Measurements from ENCODE around the gene TBL1X.

Gene TBL1X

GRCh38 chrX:9642270-9642995 is 177.6 kb downstream of the TBL1X start:
- Histone ChIP-seq H3K9me3 (replicated peaks; ENCODE audit: low read length) (no peaks in the 10 kb centered on the region), H3K4me3 (ENCODE audit: low read length) (no peak overlapping the region), H3K36me3 (ENCODE audit: insufficient read depth, low read length) (no peaks in the 10 kb centered on the region), H3K9ac (ENCODE audit: low read depth, low read length) (no peak overlapping the region), H3K27me3 (ENCODE audit: control insufficient read depth, insufficient read depth, low read length) (no peaks in the 10 kb centered on the region), H3K4me1 (ENCODE audit: control insufficient read depth, insufficient read depth, low read length) (no peaks in the 10 kb centered on the region), H3K4me2 (ENCODE audit: low read length) (no peak overlapping the region)

DNA sequence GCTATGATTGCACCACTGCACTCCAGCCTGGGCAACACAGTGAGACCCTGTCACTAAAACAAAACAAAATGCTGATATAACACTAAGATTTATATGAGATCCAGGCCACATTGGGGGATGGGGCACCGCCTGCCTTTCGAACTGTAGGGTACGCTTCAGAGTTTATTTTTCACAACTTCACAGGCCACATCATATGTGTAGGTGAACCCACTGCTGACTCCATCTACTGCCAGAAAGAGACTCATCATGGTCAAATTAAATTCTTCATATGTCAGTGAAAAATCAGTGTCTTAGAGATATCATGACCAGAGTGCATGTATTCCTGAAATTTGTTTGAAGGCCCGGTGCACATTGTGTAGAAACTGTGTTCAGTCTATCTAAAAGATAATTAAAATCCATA is 178.9 kb downstream of the TBL1X start:
- Histone ChIP-seq H3K9me3 (replicated peaks; ENCODE audit: low read length) (no peaks in the 10 kb centered on the region), H3K4me3 (ENCODE audit: low read length) (no peak overlapping the region), H3K4me2 (ENCODE audit: low read length) (no peak overlapping the region), H3K9ac (ENCODE audit: low read depth, low read length) (no peak overlapping the region), H3K27me3 (ENCODE audit: control insufficient read depth, insufficient read depth, low read length) (no peaks in the 10 kb centered on the region), H3K36me3 (ENCODE audit: insufficient read depth, low read length) (no peaks in the 10 kb centered on the region), H3K4me1 (ENCODE audit: control insufficient read depth, insufficient read depth, low read length) (no peaks in the 10 kb centered on the region)

DNA sequence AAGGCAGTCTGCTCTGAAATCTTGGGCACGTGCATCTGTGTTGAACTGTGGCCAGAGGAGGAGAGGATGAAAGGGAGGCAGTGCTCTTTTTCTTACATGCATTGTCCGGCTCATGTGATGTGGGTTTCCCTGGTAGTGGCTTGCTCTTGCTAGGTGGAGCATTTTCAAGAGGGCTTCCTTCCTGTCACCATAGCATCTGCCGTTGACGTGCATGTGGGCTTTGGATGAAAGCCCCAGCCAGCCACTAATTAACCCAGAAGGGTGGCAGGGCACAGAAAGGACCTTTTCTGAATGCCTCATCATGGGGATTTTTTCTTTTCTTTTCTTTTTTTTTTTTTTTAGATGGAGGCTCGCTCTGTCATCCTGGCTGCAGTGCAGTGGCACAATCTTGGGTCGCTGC is 179.5 kb downstream of the TBL1X start:
- Histone ChIP-seq H3K9me3 (replicated peaks; ENCODE audit: low read length) (no peaks in the 10 kb centered on the region), H3K4me3 (ENCODE audit: low read length) (no peak overlapping the region), H3K9ac (ENCODE audit: low read depth, low read length) (no peak overlapping the region), H3K36me3 (ENCODE audit: insufficient read depth, low read length) (no peaks in the 10 kb centered on the region), H3K4me1 (ENCODE audit: control insufficient read depth, insufficient read depth, low read length) (no peaks in the 10 kb centered on the region), H3K27me3 (ENCODE audit: control insufficient read depth, insufficient read depth, low read length) (no peaks in the 10 kb centered on the region), H3K4me2 (ENCODE audit: low read length) (no peak overlapping the region)

DNA sequence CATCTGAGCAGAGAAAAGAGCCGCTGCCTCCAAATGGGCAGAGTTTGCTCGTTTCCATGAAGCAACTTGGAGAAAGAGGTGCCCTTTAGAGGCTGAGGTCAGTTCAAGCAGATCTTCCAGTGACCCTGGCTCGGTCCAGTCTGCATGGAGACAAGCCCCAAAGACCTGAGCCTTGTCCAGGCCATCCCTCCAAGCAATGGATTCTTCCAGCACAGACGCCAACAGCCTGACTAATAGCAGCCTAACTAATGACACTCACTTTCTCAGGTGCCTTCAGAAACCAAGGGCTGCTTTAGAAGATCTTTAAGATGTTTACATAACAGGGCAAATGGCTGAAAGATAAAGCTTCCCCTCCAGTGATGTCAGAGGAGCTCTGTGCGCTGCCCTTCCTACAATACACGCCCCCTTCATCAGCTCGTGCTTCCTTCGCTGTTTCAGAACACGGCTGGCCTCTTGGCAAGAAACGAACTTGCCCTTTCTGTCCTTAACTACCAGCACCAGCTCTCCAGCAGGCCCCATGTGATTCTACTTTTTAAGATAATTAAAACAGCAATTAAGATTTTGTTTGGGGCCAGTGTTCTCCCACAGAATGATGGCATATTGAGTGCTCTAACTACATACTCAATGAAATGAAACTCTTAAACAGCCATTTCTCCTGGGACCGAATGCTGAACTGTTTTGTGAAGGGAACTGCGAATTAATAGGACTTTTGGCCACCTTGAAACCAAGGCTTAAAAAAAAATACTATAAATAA is 181.8 kb downstream of the TBL1X start:
- Histone ChIP-seq H3K4me2 (ENCODE audit: low read length) (no peak overlapping the region), H3K4me3 (ENCODE audit: low read length) (no peak overlapping the region), H3K9ac (ENCODE audit: low read depth, low read length) (no peak overlapping the region), H3K4me1 (ENCODE audit: control insufficient read depth, insufficient read depth, low read length) (no peaks in the 10 kb centered on the region), H3K27me3 (ENCODE audit: control insufficient read depth, insufficient read depth, low read length) (no peaks in the 10 kb centered on the region), H3K9me3 (replicated peaks; ENCODE audit: low read length) (no peaks in the 10 kb centered on the region), H3K36me3 (ENCODE audit: insufficient read depth, low read length) (no peaks in the 10 kb centered on the region)

DNA sequence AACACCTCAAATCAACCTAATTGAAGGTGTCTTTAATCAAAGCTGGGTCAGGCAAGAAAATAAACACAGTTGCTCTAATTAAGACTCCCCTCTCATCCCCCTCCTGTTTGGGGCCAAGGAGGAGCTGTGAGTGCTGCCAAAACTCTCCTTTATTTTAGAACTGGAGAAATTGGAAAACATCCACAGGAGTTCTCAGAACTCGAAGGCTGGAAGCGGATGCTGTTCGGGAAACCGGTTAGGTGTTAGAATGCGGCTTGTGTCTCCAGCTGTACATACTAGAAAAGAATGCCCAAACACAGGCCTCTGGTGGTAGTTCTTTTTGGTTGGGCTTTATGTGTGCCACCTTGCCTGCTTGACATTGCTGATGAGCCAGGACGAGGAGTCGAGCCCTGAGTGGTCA is 182.6 kb downstream of the TBL1X start:
- H3K4me3 ChIP-seq (ENCODE audit: low read length), result no peak overlapping the region
- H3K36me3 ChIP-seq (ENCODE audit: insufficient read depth, low read length), result no peaks in the 10 kb centered on the region
- no peak overlapping the region for H3K4me2 ChIP-seq (ENCODE audit: low read length)
- H3K9me3 ChIP-seq (replicated peaks; ENCODE audit: low read length), result no peaks in the 10 kb centered on the region
- H3K9ac ChIP-seq (ENCODE audit: low read depth, low read length), result no peak overlapping the region
- no peaks in the 10 kb centered on the region for H3K27me3 ChIP-seq (ENCODE audit: control insufficient read depth, insufficient read depth, low read length)
- no peaks in the 10 kb centered on the region for H3K4me1 ChIP-seq (ENCODE audit: control insufficient read depth, insufficient read depth, low read length)

- H3K9ac ChIP-seq (ENCODE audit: low read depth, low read length), result no peak overlapping the region
- no peak overlapping the region for H3K4me2 ChIP-seq (ENCODE audit: low read length)
- no peaks in the 10 kb centered on the region for H3K9me3 ChIP-seq (replicated peaks; ENCODE audit: low read length)
- no peaks in the 10 kb centered on the region for H3K4me1 ChIP-seq (ENCODE audit: control insufficient read depth, insufficient read depth, low read length)
- H3K36me3 ChIP-seq (ENCODE audit: insufficient read depth, low read length), result no peaks in the 10 kb centered on the region
- no peaks in the 10 kb centered on the region for H3K27me3 ChIP-seq (ENCODE audit: control insufficient read depth, insufficient read depth, low read length)
- no peak overlapping the region for H3K4me3 ChIP-seq (ENCODE audit: low read length)
Observed at GRCh38 chrX:9650091-9650490, 185.2 kb downstream of the TBL1X start.

- Histone ChIP-seq H3K4me1 (ENCODE audit: control insufficient read depth, insufficient read depth, low read length) (no peaks in the 10 kb centered on the region), H3K36me3 (ENCODE audit: insufficient read depth, low read length) (peaks cover 3% of the 10 kb centered on the region), H3K4me2 (ENCODE audit: low read length) (no peak overlapping the region), H3K27me3 (ENCODE audit: control insufficient read depth, insufficient read depth, low read length) (no peaks in the 10 kb centered on the region), H3K9ac (ENCODE audit: low read depth, low read length) (no peak overlapping the region), H3K4me3 (ENCODE audit: low read length) (no peak overlapping the region), H3K9me3 (replicated peaks; ENCODE audit: low read length) (no peaks in the 10 kb centered on the region)
Observed at GRCh38 chrX:9651737-9652136, 186.9 kb downstream of the TBL1X start.

- Histone ChIP-seq H3K27me3 (ENCODE audit: control insufficient read depth, insufficient read depth, low read length) (no peaks in the 10 kb centered on the region), H3K4me3 (ENCODE audit: low read length) (no peak overlapping the region), H3K36me3 (ENCODE audit: insufficient read depth, low read length) (peaks cover 3% of the 10 kb centered on the region), H3K9ac (ENCODE audit: low read depth, low read length) (no peak overlapping the region), H3K4me2 (ENCODE audit: low read length) (no peak overlapping the region), H3K4me1 (ENCODE audit: control insufficient read depth, insufficient read depth, low read length) (no peaks in the 10 kb centered on the region), H3K9me3 (replicated peaks; ENCODE audit: low read length) (no peaks in the 10 kb centered on the region)
Observed at GRCh38 chrX:9654929-9655328, 190.1 kb downstream of the TBL1X start.

DNA sequence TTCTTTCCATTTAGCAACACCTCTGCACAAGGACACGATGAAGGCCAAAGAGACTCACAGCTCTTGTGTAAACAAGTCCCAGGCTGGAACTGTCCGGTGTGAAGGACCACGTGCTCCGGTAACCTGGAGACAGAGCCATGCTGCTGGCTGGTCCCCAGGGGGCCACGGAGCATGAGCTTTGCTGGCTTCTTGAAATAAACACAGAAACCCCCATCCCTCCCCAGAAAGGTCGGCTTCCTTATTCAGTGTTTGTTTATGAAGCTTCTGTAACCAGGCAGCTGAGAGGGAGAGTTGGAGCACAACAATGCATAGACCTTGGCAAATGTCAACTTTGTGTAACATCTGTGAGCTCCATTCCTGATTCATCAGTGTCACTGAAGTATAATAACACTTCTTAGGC is 191.4 kb downstream of the TBL1X start:
- Histone ChIP-seq H3K36me3 (ENCODE audit: insufficient read depth, low read length) (peaks cover 3% of the 10 kb centered on the region), H3K9ac (ENCODE audit: low read depth, low read length) (no peak overlapping the region), H3K4me1 (ENCODE audit: control insufficient read depth, insufficient read depth, low read length) (no peaks in the 10 kb centered on the region), H3K4me3 (ENCODE audit: low read length) (no peak overlapping the region), H3K9me3 (replicated peaks; ENCODE audit: low read length) (no peaks in the 10 kb centered on the region), H3K4me2 (ENCODE audit: low read length) (no peak overlapping the region), H3K27me3 (ENCODE audit: control insufficient read depth, insufficient read depth, low read length) (no peaks in the 10 kb centered on the region)

GRCh38 chrX:9656871-9657270 is 192.0 kb downstream of the TBL1X start:
- no peak overlapping the region for H3K9ac ChIP-seq (ENCODE audit: low read depth, low read length)
- peaks cover 3% of the 10 kb centered on the region for H3K36me3 ChIP-seq (ENCODE audit: insufficient read depth, low read length)
- H3K9me3 ChIP-seq (replicated peaks; ENCODE audit: low read length), result no peaks in the 10 kb centered on the region
- H3K4me1 ChIP-seq (ENCODE audit: control insufficient read depth, insufficient read depth, low read length), result no peaks in the 10 kb centered on the region
- H3K27me3 ChIP-seq (ENCODE audit: control insufficient read depth, insufficient read depth, low read length), result no peaks in the 10 kb centered on the region
- no peak overlapping the region for H3K4me2 ChIP-seq (ENCODE audit: low read length)
- H3K4me3 ChIP-seq (ENCODE audit: low read length), result no peak overlapping the region

GRCh38 chrX:9657590-9658256 is 192.9 kb downstream of the TBL1X start:
- Histone ChIP-seq H3K9me3 (replicated peaks; ENCODE audit: low read length) (no peaks in the 10 kb centered on the region), H3K4me1 (ENCODE audit: control insufficient read depth, insufficient read depth, low read length) (no peaks in the 10 kb centered on the region), H3K27me3 (ENCODE audit: control insufficient read depth, insufficient read depth, low read length) (no peaks in the 10 kb centered on the region), H3K4me2 (ENCODE audit: low read length) (no peak overlapping the region), H3K9ac (ENCODE audit: low read depth, low read length) (no peak overlapping the region), H3K4me3 (ENCODE audit: low read length) (no peak overlapping the region), H3K36me3 (ENCODE audit: insufficient read depth, low read length) (peaks cover 3% of the 10 kb centered on the region)

Data from skeletal muscle satellite cell (primary cell).